ENCODE results near the gene SNX20.

DNA sequence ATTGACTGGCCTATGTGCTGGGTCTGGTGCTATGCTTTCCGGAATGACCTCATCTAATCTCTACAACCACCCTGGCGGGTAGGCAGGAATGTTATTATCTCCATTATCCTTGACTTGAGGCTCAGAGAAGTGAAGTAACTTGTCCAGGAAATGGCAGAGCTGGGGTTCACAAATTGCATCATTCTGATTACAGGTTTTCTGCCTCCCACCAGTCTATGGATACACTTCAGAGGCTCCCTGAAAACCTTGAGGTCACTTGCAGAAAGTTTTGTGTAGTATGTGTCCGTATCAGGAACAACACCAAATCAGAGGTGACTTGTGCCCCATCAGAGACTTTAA is 31.4 kb upstream of the SNX20 start:
- TF ChIP-seq POLR2A (IDR thresholded peaks at IDR 0.05; ENCODE audit: extremely low read depth, insufficient read length) (no peak), MYC (IDR thresholded peaks at IDR 0.05; ENCODE audit: low read depth, low read length) (no peak)
- TF ChIP-seq, protein P1, sequence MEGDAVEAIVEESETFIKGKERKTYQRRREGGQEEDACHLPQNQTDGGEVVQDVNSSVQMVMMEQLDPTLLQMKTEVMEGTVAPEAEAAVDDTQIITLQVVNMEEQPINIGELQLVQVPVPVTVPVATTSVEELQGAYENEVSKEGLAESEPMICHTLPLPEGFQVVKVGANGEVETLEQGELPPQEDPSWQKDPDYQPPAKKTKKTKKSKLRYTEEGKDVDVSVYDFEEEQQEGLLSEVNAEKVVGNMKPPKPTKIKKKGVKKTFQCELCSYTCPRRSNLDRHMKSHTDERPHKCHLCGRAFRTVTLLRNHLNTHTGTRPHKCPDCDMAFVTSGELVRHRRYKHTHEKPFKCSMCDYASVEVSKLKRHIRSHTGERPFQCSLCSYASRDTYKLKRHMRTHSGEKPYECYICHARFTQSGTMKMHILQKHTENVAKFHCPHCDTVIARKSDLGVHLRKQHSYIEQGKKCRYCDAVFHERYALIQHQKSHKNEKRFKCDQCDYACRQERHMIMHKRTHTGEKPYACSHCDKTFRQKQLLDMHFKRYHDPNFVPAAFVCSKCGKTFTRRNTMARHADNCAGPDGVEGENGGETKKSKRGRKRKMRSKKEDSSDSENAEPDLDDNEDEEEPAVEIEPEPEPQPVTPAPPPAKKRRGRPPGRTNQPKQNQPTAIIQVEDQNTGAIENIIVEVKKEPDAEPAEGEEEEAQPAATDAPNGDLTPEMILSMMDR (IDR thresholded peaks at IDR 0.05; ENCODE audit: low read depth, low read length): no peak
- TF ChIP-seq, protein P2, sequence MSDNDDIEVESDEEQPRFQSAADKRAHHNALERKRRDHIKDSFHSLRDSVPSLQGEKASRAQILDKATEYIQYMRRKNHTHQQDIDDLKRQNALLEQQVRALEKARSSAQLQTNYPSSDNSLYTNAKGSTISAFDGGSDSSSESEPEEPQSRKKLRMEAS (IDR thresholded peaks at IDR 0.05; ENCODE audit: low read depth, low read length): no peak

Measured in NB4 (cell line).